Brain pericyte (primary cell): Measurements from ENCODE around the gene L3HYPDH.

ENCODE experiments used
- DNase-seq: peaks from one replicate; pipeline ENCODE4 v3.0.0-alpha.2; 2012; ENCODE audit warnings: low read depth, low spot score

L3HYPDH gene

GRCh38 chr14:59427653-59428580, 56.3 kb downstream of the L3HYPDH start:
- no peak for DNase-seq

- DNase-seq, result no peak
These were observed 58.8 kb downstream of the L3HYPDH start for GRCh38 chr14:59425322-59425935.

DNA sequence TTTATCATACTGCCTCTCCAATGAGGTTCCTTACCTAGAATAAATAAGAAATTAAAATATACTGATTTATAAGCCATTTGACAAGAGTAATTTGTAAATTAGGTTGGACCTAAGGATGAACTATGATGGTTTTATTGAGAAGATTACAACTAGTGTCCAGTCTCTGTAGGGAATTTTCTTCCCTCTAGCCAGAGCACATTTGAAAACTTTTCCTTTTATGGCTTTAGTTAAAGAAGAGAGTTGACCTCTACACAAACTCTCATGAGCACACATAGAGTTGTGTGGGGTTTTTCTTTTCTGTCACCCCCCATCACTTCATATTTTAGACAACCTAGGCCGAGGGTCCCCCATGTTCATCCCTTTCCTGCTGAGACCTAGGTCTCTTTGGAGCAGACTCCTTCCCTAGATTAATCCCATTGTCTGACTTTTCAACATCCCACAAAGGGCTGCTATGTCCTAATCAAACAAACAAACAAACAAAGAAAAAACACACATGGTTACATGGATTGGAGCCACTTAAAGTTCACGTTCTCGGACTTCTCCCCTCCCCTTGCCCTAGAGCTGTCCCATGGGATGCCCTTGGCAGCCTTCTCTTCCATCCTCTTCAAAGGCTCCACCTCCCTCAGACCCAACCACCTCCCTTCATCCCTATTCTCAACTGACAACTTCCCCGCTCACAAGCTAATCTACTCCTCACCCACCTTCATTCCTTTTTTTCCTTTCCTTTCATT, 59.7 kb downstream of the L3HYPDH start:
- no peak for DNase-seq
